ENCODE results near the gene METTL15.
A peak's percentile ranks its signal among the peaks of the same experiment; 100 is the strongest.

METTL15 gene

GRCh38 chr11:28117712-28118111, 9.5 kb downstream of the METTL15 start:
- TF ChIP-seq RARB (CRISPR knock-in tag; IDR thresholded peaks at IDR 0.05) (no peak), CREB5 (CRISPR knock-in tag; IDR thresholded peaks at IDR 0.05; ENCODE audit: low read depth) (no peak), ZNF565 (CRISPR knock-in tag; conservative IDR thresholded peaks at IDR 0.05; ENCODE audit: low read depth) (no peak)
- no peak for ATAC-seq

- peak; percentile 63 for ATAC-seq
- TF ChIP-seq OSR1 (CRISPR knock-in tag; IDR thresholded peaks at IDR 0.05) (no peak), CSDC2 (CRISPR knock-in tag; IDR thresholded peaks at IDR 0.05) (no peak), ZNF565 (CRISPR knock-in tag; conservative IDR thresholded peaks at IDR 0.05; ENCODE audit: low read depth) (no peak), GLIS3 (CRISPR knock-in tag; IDR thresholded peaks at IDR 0.05) (no peak), ZFP3 (CRISPR knock-in tag; IDR thresholded peaks at IDR 0.05) (no peak), ZFP30 (CRISPR knock-in tag; IDR thresholded peaks at IDR 0.05) (no peak), ARNTL (CRISPR knock-in tag; IDR thresholded peaks at IDR 0.05; ENCODE audit: borderline replicate concordance, low read depth) (no peak), BACH2 (CRISPR knock-in tag; IDR thresholded peaks at IDR 0.05; ENCODE audit: borderline replicate concordance) (no peak), PPARA (CRISPR knock-in tag; IDR thresholded peaks at IDR 0.05; ENCODE audit: borderline replicate concordance) (no peak), ISL1 (CRISPR knock-in tag; IDR thresholded peaks at IDR 0.05) (no peak), RARB (CRISPR knock-in tag; IDR thresholded peaks at IDR 0.05) (no peak), ZNF8 (CRISPR knock-in tag; IDR thresholded peaks at IDR 0.05) (no peak), SNAI2 (CRISPR knock-in tag; IDR thresholded peaks at IDR 0.05) (no peak), CSRNP3 (CRISPR knock-in tag; IDR thresholded peaks at IDR 0.05) (no peak), ESRRG (CRISPR knock-in tag; IDR thresholded peaks at IDR 0.05) (no peak), TSHZ2 (CRISPR knock-in tag; IDR thresholded peaks at IDR 0.05) (no peak), POU6F1 (CRISPR knock-in tag; IDR thresholded peaks at IDR 0.05; ENCODE audit: borderline replicate concordance, low read depth) (no peak)
These were observed 15.0 kb downstream of the METTL15 start for GRCh38 chr11:28123151-28123581.

- no peak for ATAC-seq
- TF ChIP-seq RARB (CRISPR knock-in tag; IDR thresholded peaks at IDR 0.05) (no peak), SNAI2 (CRISPR knock-in tag; IDR thresholded peaks at IDR 0.05) (no peak), PATZ1 (CRISPR knock-in tag; IDR thresholded peaks at IDR 0.05; ENCODE audit: borderline replicate concordance) (no peak), ZFP3 (CRISPR knock-in tag; IDR thresholded peaks at IDR 0.05) (no peak), TSHZ2 (CRISPR knock-in tag; IDR thresholded peaks at IDR 0.05) (no peak), GLIS3 (CRISPR knock-in tag; IDR thresholded peaks at IDR 0.05) (no peak), ARNTL (CRISPR knock-in tag; IDR thresholded peaks at IDR 0.05; ENCODE audit: borderline replicate concordance, low read depth) (no peak), ZNF8 (CRISPR knock-in tag; IDR thresholded peaks at IDR 0.05) (no peak), ZFP30 (CRISPR knock-in tag; IDR thresholded peaks at IDR 0.05) (no peak), POU6F1 (CRISPR knock-in tag; IDR thresholded peaks at IDR 0.05; ENCODE audit: borderline replicate concordance, low read depth) (no peak)
These were observed 24.4 kb downstream of the METTL15 start for GRCh38 chr11:28132548-28132947.

Measured in SK-N-SH treated with all-trans-retinoic acid at 6 μM for 48 hours (cell line).